ENCODE results near the gene GNG11.

The GNG11 gene

DNA sequence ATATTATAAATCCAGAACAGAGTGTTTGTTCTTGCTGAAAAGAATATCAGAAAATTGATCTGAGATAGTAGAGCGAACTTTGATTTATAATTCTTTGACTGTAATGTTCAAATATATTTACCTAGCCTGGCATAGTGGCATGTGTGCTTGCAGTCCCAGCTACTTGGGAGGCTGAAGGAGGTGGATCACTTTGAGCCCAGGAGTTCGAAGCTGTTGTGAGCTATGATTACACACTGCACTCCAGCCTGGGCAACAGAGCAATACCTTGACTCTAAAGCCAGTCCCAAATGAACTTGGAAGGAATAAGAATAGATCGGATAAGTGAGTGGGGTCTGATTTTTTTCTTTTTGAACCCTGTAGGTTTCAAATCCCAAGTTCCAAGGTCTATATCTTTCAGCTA is 23.5 kb downstream of the GNG11 start:
- no peak for TF ChIP-seq CTCF (conservative IDR thresholded peaks at IDR 0.05)
- no peak overlapping the region for H3K27ac ChIP-seq

DNA sequence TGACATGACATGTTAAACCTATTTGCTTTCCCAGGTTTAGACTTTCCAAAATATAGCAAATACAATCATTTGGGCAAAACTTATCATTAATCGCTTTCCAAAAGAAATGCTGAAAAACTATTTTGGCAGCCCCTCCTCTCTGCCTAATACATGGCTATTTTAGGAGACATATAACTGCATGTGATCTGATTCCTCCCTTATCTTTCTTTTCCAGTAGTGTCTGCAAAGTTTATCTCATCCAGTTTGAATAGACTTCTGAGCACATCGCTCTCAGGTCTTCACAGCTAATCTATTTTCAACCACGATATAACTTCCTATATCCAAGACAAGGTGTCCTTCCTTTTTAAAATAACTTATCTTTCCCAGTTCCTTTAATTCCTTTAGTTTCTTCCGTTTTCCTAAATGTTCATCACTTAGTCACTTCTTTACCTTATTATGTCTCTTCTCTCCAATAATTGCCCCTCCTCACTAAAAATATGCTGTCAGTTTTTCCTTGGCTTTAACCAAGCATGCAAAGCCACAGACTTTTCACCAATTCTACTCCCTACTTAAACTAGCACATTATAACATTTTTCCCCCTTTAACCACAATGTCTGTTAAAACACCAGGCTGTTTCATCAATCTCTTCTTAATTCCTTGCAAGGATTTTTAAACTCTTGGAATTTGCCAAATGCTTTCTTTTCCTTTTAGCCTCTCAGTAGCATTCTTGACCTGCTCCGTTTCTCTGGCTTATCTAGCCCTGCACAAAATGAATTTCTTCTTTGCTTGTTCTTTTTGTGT is 24.4 kb downstream of the GNG11 start:
- no peak overlapping the region for H3K27ac ChIP-seq
- no peak for TF ChIP-seq CTCF (conservative IDR thresholded peaks at IDR 0.05)

DNA sequence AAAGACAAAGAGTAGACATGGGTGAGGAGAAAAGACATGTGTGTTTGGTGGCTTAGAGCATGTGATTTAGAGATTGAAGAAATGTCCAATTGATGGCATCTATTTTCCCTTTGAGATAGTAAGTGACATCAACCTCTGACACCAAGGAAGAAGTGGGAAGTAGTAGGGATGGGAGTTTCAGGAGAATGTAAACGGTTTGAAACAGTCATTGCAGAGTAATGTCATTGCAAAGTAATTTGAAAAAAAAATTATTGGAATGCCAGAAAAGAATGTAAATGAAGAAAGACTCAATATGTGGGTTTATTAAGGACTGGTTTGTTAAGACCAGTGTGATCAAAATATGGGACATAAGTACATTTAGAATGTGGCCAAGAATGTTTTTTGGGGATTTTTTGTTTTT is 26.6 kb downstream of the GNG11 start:
- H3K27ac ChIP-seq = no peak overlapping the region
- TF ChIP-seq CTCF (conservative IDR thresholded peaks at IDR 0.05) = no peak

DNA sequence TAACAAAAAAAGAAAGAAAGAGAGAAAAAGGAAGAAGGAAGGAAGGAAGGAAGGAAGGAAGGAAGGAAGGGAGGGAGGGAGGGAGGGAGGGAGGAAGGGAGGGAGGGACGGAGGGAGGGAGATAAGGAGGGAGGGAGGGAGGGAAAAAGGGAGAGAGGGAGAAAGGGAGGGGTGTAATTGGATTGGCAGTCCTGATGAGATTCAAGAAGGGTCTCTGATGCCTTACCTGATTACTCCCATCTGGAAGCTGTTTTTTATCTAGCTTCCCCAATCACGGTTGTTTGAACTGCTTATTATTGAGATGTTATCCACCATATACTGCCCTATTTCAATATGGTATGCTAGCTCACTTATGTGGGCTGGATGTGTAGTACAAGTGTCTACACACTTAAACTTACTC is 27.3 kb downstream of the GNG11 start:
- H3K27ac ChIP-seq = no peak overlapping the region
- no peak for TF ChIP-seq CTCF (conservative IDR thresholded peaks at IDR 0.05)

- H3K27ac ChIP-seq = no peak overlapping the region
- TF ChIP-seq CTCF (conservative IDR thresholded peaks at IDR 0.05) = no peak
Measured at GRCh38 chr7:93949423-93949822, 27.9 kb downstream of the GNG11 start.

- H3K27ac ChIP-seq = no peak overlapping the region
- TF ChIP-seq CTCF (conservative IDR thresholded peaks at IDR 0.05) = no peak
Measured at GRCh38 chr7:93955304-93955703, 33.8 kb downstream of the GNG11 start.

GRCh38 chr7:93957767-93958166 is 36.2 kb downstream of the GNG11 start:
- no peak overlapping the region for H3K27ac ChIP-seq
- no peak for TF ChIP-seq CTCF (conservative IDR thresholded peaks at IDR 0.05)

Measured in VCaP (cell line).